WTC11 (cell line): ENCODE results near the gene PTPN1. TPM values are rescaled to one million over a fixed set of nuclear protein-coding genes. Genes with fewer than 3 reads are reported as not detected.

Experiments used
- ATAC-seq: fragments of 200-7000 bp; cut with Tn5 transposase; 2 replicates; pipeline ENCODE4 v1.10.0; 2021; ENCODE audit warnings: mild to moderate bottlenecking, moderate library complexity
- CTCF ChIA-PET: fragments of 300-600 bp; sonication (Branson Sonifier 250); formaldehyde crosslinking; loops from one replicate; lab custom pipeline; 2021; ENCODE audit warnings: antibody characterized with exemption; lab: Charles Lee
- POLR2A ChIA-PET: fragments of 350-600 bp; sonication (Branson Sonifier 250); formaldehyde crosslinking; loops from one replicate; lab custom pipeline; 2021; ENCODE audit warnings: antibody characterized with exemption; lab: Charles Lee
- DNase-seq: peaks from one replicate; pipeline ENCODE4 v3.0.0; 2021; ENCODE audit warnings: low spot score
- H3K27ac Mint-ChIP-seq: 2 replicates; pipeline ENCODE4 v1.8.0; 2021; ENCODE audit warnings: mixed read lengths
- H3K27me3 Mint-ChIP-seq: 2 replicates; pipeline ENCODE4 v1.8.0; 2021; ENCODE audit warnings: low read depth, mild to moderate bottlenecking, moderate library complexity, mixed read lengths
- H3K36me3 Mint-ChIP-seq: 2 replicates; pipeline ENCODE4 v1.8.0; 2021; ENCODE audit warnings: mixed read lengths
- H3K4me1 Mint-ChIP-seq: 2 replicates; pipeline ENCODE4 v1.8.0; 2022; ENCODE audit warnings: mixed read lengths
- H3K4me3 Mint-ChIP-seq: 2 replicates; pipeline ENCODE4 v1.8.0; 2021; ENCODE audit warnings: mild to moderate bottlenecking, moderate library complexity, mixed read lengths
- H3K9me3 Mint-ChIP-seq: 2 replicates; pipeline ENCODE4 v1.8.0; 2021; ENCODE audit warnings: mixed read lengths
- GRHL2 ChIP-seq: fragments of 250-450 bp; sonication (Bioruptor Pico); IDR thresholded peaks from 2 replicates; pipeline ENCODE4 v1.8.0; 2022; ENCODE audit warnings: mild to moderate bottlenecking, moderate library complexity; ENCODE audit not compliant: insufficient replicate concordance, severe bottlenecking
- GTF2I ChIP-seq: fragments of 250-450 bp; sonication (Bioruptor Pico); conservative IDR thresholded peaks from 2 replicates; pipeline ENCODE4 v1.4.0; 2021; ENCODE audit warnings: mild to moderate bottlenecking
- IRF1 ChIP-seq: sonication (generic); formaldehyde crosslinking; IDR thresholded peaks from 2 replicates; pipeline ENCODE4 v1.8.0; 2023; ENCODE audit warnings: missing genetic modification reagents
- IRF2 ChIP-seq: sonication (generic); formaldehyde crosslinking; IDR thresholded peaks from 2 replicates; pipeline ENCODE4 v1.8.0; 2022; ENCODE audit warnings: low read depth, missing genetic modification reagents, borderline replicate concordance
- NR2C2 ChIP-seq: sonication (generic); formaldehyde crosslinking; IDR thresholded peaks from 2 replicates; pipeline ENCODE4 v1.8.0; 2022; ENCODE audit warnings: mild to moderate bottlenecking, missing genetic modification reagents
- OVOL2 ChIP-seq: fragments of 250-450 bp; sonication (Bioruptor Pico); IDR thresholded peaks from 2 replicates; pipeline ENCODE4 v1.9.0; 2021; ENCODE audit warnings: mild to moderate bottlenecking, borderline replicate concordance
- PRDM15 ChIP-seq: sonication (generic); formaldehyde crosslinking; IDR thresholded peaks from 2 replicates; pipeline ENCODE4 v1.8.0; 2022; ENCODE audit warnings: missing genetic modification reagents
- PRRX2 ChIP-seq: fragments of 250-450 bp; sonication (Bioruptor Pico); IDR thresholded peaks from 2 replicates; pipeline ENCODE4 v1.8.0; 2021; ENCODE audit warnings: mild to moderate bottlenecking
- RORB ChIP-seq: fragments of 250-450 bp; sonication (Bioruptor Pico); IDR thresholded peaks from 2 replicates; pipeline ENCODE4 v1.9.0; 2021; ENCODE audit warnings: mild to moderate bottlenecking
- STAT6 ChIP-seq: sonication (generic); formaldehyde crosslinking; conservative IDR thresholded peaks from 2 replicates; pipeline ENCODE4 v1.8.1; 2023; ENCODE audit warnings: mild to moderate bottlenecking, low read depth, missing genetic modification reagents, moderate library complexity
- ZNF219 ChIP-seq: sonication (generic); formaldehyde crosslinking; IDR thresholded peaks from 2 replicates; pipeline ENCODE4 v1.8.0; 2023; ENCODE audit warnings: missing genetic modification reagents, mild to moderate bottlenecking, borderline replicate concordance
- ZNF281 ChIP-seq: sonication (generic); formaldehyde crosslinking; IDR thresholded peaks from 2 replicates; pipeline ENCODE4 v1.8.0; 2023; ENCODE audit warnings: mild to moderate bottlenecking, missing genetic modification reagents
- ZNF671 ChIP-seq: fragments of 250-450 bp; sonication (Bioruptor Pico); IDR thresholded peaks from 2 replicates; pipeline ENCODE4 v1.8.0; 2021; ENCODE audit warnings: mild to moderate bottlenecking
- total RNA-seq: library from RNA; stranded (reverse); gene quantifications from 3 replicates; pipeline ENCODE4 v1.2.3, GENCODE V29; 2021
- TF ChIP-seq, protein P1 (sequence below): sonication (generic); formaldehyde crosslinking; IDR thresholded peaks from 2 replicates; pipeline ENCODE4 v1.8.1; 2022; ENCODE audit warnings: low read depth, mild to moderate bottlenecking, moderate library complexity, missing genetic modification reagents, borderline replicate concordance
- TF ChIP-seq, protein P2 (sequence below): fragments of 250-450 bp; sonication (Bioruptor Pico); IDR thresholded peaks from 2 replicates; pipeline ENCODE4 v2.1.2; 2022; ENCODE audit warnings: mild to moderate bottlenecking, moderate library complexity

PTPN1 gene
- total RNA-seq, 1 experiment from 2014 or later: 29.4 TPM

DNA sequence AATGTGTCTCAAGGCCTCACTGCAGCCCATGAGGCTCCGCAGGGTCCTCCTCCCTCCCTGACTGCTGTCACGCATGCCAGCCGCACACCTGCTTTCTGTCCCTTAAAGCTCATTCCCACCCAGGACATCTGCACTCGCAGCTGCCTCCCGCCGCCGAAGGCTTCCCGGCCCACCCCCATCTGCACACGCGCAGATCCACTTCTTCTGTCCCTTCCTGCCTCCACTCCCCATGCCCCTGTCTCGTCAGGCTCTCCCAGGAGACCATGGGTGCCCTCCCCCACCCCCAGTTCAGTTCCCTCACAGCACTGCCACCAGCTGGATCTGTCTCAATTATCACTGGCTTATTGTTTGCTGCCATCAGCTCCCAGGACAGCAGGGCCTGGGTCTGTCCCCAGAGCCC lies 118.1 kb downstream of the PTPN1 start:
- Mint-ChIP-seq H3K36me3 (no peaks in the 10 kb centered on the region), H3K9me3 (no peaks in the 10 kb centered on the region), H3K27me3 (no peaks in the 10 kb centered on the region), H3K4me1 (peaks cover 20% of the 10 kb centered on the region), H3K4me3 (no peak overlapping the region), H3K27ac (peak overlapping the region; percentile 79)
- ATAC-seq (no peak), DNase-seq (no peak)
- TF ChIP-seq ZNF219 (CRISPR knock-in tag) (no peak), ZNF281 (no peak), STAT6 (CRISPR knock-in tag) (no peak), GTF2I (no peak), RORB (no peak), GRHL2 (CRISPR knock-in tag) (no peak), ZNF671 (CRISPR knock-in tag) (no peak), OVOL2 (CRISPR knock-in tag) (no peak), IRF1 (CRISPR knock-in tag) (no peak), PRRX2 (CRISPR knock-in tag) (no peak), NR2C2 (CRISPR knock-in tag) (no peak), IRF2 (CRISPR knock-in tag) (no peak)
- TF ChIP-seq, protein P1, sequence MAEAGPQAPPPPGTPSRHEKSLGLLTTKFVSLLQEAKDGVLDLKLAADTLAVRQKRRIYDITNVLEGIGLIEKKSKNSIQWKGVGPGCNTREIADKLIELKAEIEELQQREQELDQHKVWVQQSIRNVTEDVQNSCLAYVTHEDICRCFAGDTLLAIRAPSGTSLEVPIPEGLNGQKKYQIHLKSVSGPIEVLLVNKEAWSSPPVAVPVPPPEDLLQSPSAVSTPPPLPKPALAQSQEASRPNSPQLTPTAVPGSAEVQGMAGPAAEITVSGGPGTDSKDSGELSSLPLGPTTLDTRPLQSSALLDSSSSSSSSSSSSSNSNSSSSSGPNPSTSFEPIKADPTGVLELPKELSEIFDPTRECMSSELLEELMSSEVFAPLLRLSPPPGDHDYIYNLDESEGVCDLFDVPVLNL: no peak
- TF ChIP-seq, protein P2, sequence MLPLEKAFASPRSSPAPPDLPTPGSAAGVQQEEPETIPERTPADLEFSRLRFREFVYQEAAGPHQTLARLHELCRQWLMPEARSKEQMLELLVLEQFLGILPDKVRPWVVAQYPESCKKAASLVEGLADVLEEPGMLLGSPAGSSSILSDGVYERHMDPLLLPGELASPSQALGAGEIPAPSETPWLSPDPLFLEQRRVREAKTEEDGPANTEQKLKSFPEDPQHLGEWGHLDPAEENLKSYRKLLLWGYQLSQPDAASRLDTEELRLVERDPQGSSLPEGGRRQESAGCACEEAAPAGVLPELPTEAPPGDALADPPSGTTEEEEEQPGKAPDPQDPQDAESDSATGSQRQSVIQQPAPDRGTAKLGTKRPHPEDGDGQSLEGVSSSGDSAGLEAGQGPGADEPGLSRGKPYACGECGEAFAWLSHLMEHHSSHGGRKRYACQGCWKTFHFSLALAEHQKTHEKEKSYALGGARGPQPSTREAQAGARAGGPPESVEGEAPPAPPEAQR (CRISPR knock-in tag): no peak
- POLR2A ChIA-PET: interaction anchor here (1.0 kb wide), 1 partner anchor 123 kb away, joined by 3 read pairs; no protein-coding TSS in a partner anchor
- CTCF ChIA-PET: interaction anchor here (0.7 to 2.9 kb wide), 10 partner anchors 11 to 166 kb away, joined by 3 to 11 read pairs (median 6); partner anchors contain the start of gene BCAS4

DNA sequence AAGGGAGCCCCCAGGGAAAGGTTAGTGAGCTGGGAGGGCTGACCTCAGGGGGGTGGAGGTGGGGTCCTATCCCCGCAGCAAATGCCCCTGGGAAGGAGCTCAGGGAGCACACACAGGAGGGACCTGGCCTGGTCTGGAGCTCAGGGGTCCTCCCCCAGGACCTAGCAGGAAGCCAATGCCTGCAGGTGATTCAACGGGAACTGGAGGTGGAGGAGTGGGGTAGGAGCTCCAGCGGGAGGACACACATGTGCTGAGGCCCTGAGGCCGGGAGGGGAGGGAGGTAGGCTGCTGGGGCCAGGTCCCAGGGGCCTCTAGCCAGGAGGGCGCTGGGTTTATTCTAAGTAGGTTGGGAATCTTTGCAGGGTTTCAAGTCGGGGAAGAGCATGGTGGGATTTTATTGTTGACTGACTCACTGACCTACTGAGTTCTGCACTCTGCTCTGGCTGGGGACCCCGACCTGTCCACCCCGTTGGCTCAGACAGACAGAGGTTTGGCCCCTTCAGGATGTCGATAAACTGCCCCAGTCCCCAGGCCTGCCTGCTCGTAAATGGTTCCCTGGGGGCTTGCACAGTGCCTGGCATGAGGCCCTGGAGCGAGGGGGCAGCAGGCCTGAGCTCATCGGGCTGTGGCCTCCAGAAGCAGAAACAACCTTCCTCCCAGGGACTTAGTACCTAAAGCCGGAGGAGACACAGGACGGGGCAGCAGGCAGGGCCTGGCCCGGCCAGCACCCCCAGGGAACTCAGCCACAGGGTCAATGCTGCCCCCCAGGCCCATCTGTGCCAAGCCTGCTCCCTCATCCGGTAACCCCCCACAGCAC lies 118.9 kb downstream of the PTPN1 start:
- peaks cover 24% of the 10 kb centered on the region for H3K4me1 Mint-ChIP-seq

More for the DNA sequence above, 118.9 kb downstream of the PTPN1 start:
- Mint-ChIP-seq H3K9me3 (no peaks in the 10 kb centered on the region), H3K36me3 (no peaks in the 10 kb centered on the region), H3K27me3 (no peaks in the 10 kb centered on the region), H3K4me3 (no peak overlapping the region), H3K27ac (no peak overlapping the region)
- no peak for DNase-seq
- ChIA-PET POLR2A (interaction anchor here (0.5 to 1.0 kb wide), 4 partner anchors 12 to 122 kb away, joined by 3 to 6 read pairs (median 3); no protein-coding TSS in a partner anchor), CTCF (interaction anchor here (0.6 to 2.9 kb wide), 11 partner anchors 10 to 166 kb away, joined by 3 to 11 read pairs (median 6); partner anchors contain the start of gene BCAS4)
- ATAC-seq: no peak
- TF ChIP-seq PRDM15 (no peak), NR2C2 (CRISPR knock-in tag) (no peak)
